Endothelial cell of umbilical vein (primary cell): ENCODE results near the gene PTPN14. TPM values are rescaled to one million over a fixed set of nuclear protein-coding genes. Genes with fewer than 3 reads are reported as not detected.

ENCODE experiments used
- BruUV-seq: library from RNA; stranded (reverse); fragments of 400-500 nt; replicated peaks from 2 replicates; lab custom pipeline; 2021; lab: Mats Ljungman, UMichigan
- CTCF ChIA-PET: fragments of 300-600, 350-600 bp; sonication (Branson Sonifier 250); formaldehyde crosslinking; loops from one replicate; lab custom pipeline; 2021; ENCODE audit warnings: antibody characterized with exemption, inconsistent platforms; lab: Charles Lee
- POLR2A ChIA-PET: fragments of 300-600, 350-600 bp; sonication (Branson Sonifier 250); formaldehyde crosslinking; loops from one replicate; lab custom pipeline; 2021; ENCODE audit warnings: antibody characterized with exemption, inconsistent platforms; lab: Charles Lee
- DNase-seq: peaks from one replicate; pipeline ENCODE4 v3.0.0-alpha.2; 2011; ENCODE audit warnings: low read depth, low spot score
- FAIRE-seq: peaks from 2 replicates; lab custom pipeline; 2011; peaks lifted over from hg19 to GRCh38; lab: Jason Lieb, UNC
- H2AFZ ChIP-seq: 2 replicates; pipeline ENCODE4 v1.6.0; 2012; ENCODE audit warnings: low read depth, low read length, control low read depth, inconsistent platforms
- H3K27ac ChIP-seq: 2 replicates; pipeline ENCODE4 v1.5.1; 2011; ENCODE audit warnings: low read depth, mild to moderate bottlenecking, control low read depth, low read length, moderate library complexity; ENCODE audit not compliant: insufficient read depth
- H3K27me3 ChIP-seq, 2 experiments: 2 replicates each; pipeline versions ENCODE4 v1.6.0 to v1.6.1; 2011; ENCODE audit warnings: low read length in 2 of 2, mixed read lengths in 1 of 2; ENCODE audit not compliant: control insufficient read depth in 2 of 2, insufficient read depth in 2 of 2
- H3K36me3 ChIP-seq, 2 experiments: 2 replicates in 1 of 2; 3 replicates in 1 of 2; pipeline ENCODE4 v1.5.1; 2011; ENCODE audit warnings: low read length in 2 of 2, mild to moderate bottlenecking in 1 of 2, moderate library complexity in 1 of 2; ENCODE audit not compliant: control insufficient read depth in 2 of 2, insufficient read depth in 2 of 2; ENCODE audit errors: extremely low read depth in 1 of 2
- H3K4me1 ChIP-seq: 3 replicates; pipeline ENCODE4 v1.5.1; 2011; ENCODE audit warnings: mild to moderate bottlenecking, low read length; ENCODE audit not compliant: control insufficient read depth, insufficient read depth; ENCODE audit errors: extremely low read depth
- H3K4me2 ChIP-seq: 2 replicates; pipeline ENCODE4 v1.6.1; 2011; ENCODE audit warnings: low read length, control low read depth, mixed read lengths; ENCODE audit not compliant: insufficient read depth
- H3K4me3 ChIP-seq, 3 experiments: fragments of 200-600 bp in 1 of 3; sonication (generic), shearing (Covaris generic) in 1 of 3; replicated peaks in 1 of 3; 2 replicates each; pipeline ENCODE4 v1.5.1; 2011 to 2016; ENCODE audit warnings: control low read depth in 3 of 3, low read length in 3 of 3, mild to moderate bottlenecking in 2 of 3, inconsistent platforms in 1 of 3, low read depth in 1 of 3, moderate library complexity in 1 of 3; ENCODE audit not compliant: insufficient read depth in 1 of 3
- H3K79me2 ChIP-seq: 2 replicates; pipeline ENCODE4 v1.6.0; 2012; ENCODE audit warnings: low read length, inconsistent platforms; ENCODE audit not compliant: control insufficient read depth, insufficient read depth
- H3K9ac ChIP-seq: replicated peaks from 2 replicates; pipeline ENCODE3; 2011; ENCODE audit warnings: low read length, control low read depth; ENCODE audit not compliant: insufficient read depth; ENCODE audit errors: extremely low read depth
- H3K9me1 ChIP-seq: replicated peaks from 3 replicates; pipeline ENCODE4 v1.6.0; 2011; ENCODE audit warnings: mild to moderate bottlenecking, low read length; ENCODE audit not compliant: control insufficient read depth, insufficient read depth; ENCODE audit errors: extremely low read depth
- H3K9me3 ChIP-seq: replicated peaks from 2 replicates; pipeline ENCODE4 v1.5.1; 2012; ENCODE audit warnings: low read length, inconsistent platforms; ENCODE audit not compliant: control insufficient read depth, insufficient read depth
- H4K20me1 ChIP-seq: replicated peaks from 2 replicates; pipeline ENCODE3; 2011; ENCODE audit warnings: mild to moderate bottlenecking, low read length; ENCODE audit not compliant: control insufficient read depth, insufficient read depth; ENCODE audit errors: extremely low read depth
- CTCF ChIP-seq, 2 donors: IDR thresholded peaks; 1 replicate in 1 of 2; 2 replicates in 1 of 2; pipeline ENCODE4 v1.5.1; 2011; ENCODE audit warnings: low read length in 2 of 2, mild to moderate bottlenecking in 2 of 2, moderate library complexity in 2 of 2, control low read depth in 1 of 2, inconsistent platforms in 1 of 2, low read depth in 1 of 2; ENCODE audit not compliant: insufficient read depth in 1 of 2; ENCODE audit errors: extremely low read depth in 1 of 2
- EZH2 ChIP-seq: IDR thresholded peaks from 2 replicates; pipeline ENCODE4 v1.6.1; 2012; ENCODE audit warnings: borderline replicate concordance, low read depth, mild to moderate bottlenecking, moderate library complexity, low read length, inconsistent platforms; ENCODE audit not compliant: severe bottlenecking
- FOS ChIP-seq: IDR thresholded peaks from 2 replicates; pipeline ENCODE4 v1.6.1; 2011; ENCODE audit warnings: mild to moderate bottlenecking, low read length, moderate library complexity, borderline replicate concordance; ENCODE audit not compliant: insufficient read depth
- GATA2 ChIP-seq: IDR thresholded peaks from 2 replicates; pipeline ENCODE4 v1.7.0; 2011; ENCODE audit warnings: low read depth, mild to moderate bottlenecking, moderate library complexity, mixed read lengths, low read length; ENCODE audit not compliant: insufficient read length, insufficient read depth
- JUN ChIP-seq: IDR thresholded peaks from 2 replicates; pipeline ENCODE4 v1.6.1; 2011; ENCODE audit warnings: borderline replicate concordance, low read depth; ENCODE audit not compliant: insufficient read length, insufficient read depth
- MAX ChIP-seq: IDR thresholded peaks from 2 replicates; pipeline ENCODE4 v1.6.1; 2011; ENCODE audit not compliant: insufficient read depth, insufficient read length
- MYC ChIP-seq: IDR thresholded peaks from one replicate; pipeline ENCODE4 v1.6.1; 2011; ENCODE audit warnings: mild to moderate bottlenecking, low read depth, low read length
- POLR2A ChIP-seq: IDR thresholded peaks from 2 replicates; pipeline ENCODE4 v1.6.1; 2012; ENCODE audit warnings: low read depth, mild to moderate bottlenecking, control low read depth, low read length
- POLR2AphosphoS5 ChIP-seq: IDR thresholded peaks from 2 replicates; pipeline ENCODE4 v1.6.1; 2012; ENCODE audit warnings: low read depth, mild to moderate bottlenecking, control low read depth, low read length, moderate library complexity; ENCODE audit not compliant: insufficient read depth
- dilution Hi-C: fragments of 300-500 bp; cut with MboI; formaldehyde crosslinking; loops from one replicate; pipeline ENCODE4 v1.15.0; 2019; ENCODE audit warnings: low sequenced_read_pairs; ENCODE audit not compliant: extremely low pct_ligation_motif_present
- intact Hi-C: fragments of 100-400 bp; cut with micrococcal nuclease; formaldehyde crosslinking; loops from one replicate; pipeline ENCODE4 v1.10.0; 2022
- polyA plus RNA-seq, 4 experiments: library from polyadenylated mRNA; depleted of rRNA in 3 of 4; stranded (reverse) in 3 of 4; unstranded in 1 of 4; fragments of >200 nt; gene quantifications; 2 replicates each; pipeline versions ENCODE4 v1.2.1 to v1.2.3, GENCODE V29; 2011 to 2012; ENCODE audit warnings: missing spikeins in 1 of 4
- total RNA-seq: library from RNA; stranded (reverse); gene quantifications from 2 replicates; pipeline ENCODE4 v1.2.3, GENCODE V29; 2021

The PTPN14 gene
- total and polyA plus RNA-seq, 2 donors (not counting 3 experiments of a cell fraction or from before 2014, with no cell fraction given): 18.5 to 93.0 TPM

GRCh38 chr1:214548988-214549387, 2.4 kb downstream of the PTPN14 start:
- peaks cover 62% of the 10 kb centered on the region for H3K4me1 ChIP-seq
- H3K9ac ChIP-seq: peak overlapping the region; percentile 81
- H3K4me3 ChIP-seq: peak overlapping the region in 2 of 3 experiments; percentile 73 to 88
- H3K79me2 ChIP-seq: peaks cover 70% of the 10 kb centered on the region
- peak overlapping the region; percentile 94 for H3K4me2 ChIP-seq
- peak; percentile 70 for DNase-seq
- no peak for TF ChIP-seq FOS
- peak; percentile 16 for TF ChIP-seq GATA2
- peak; percentile 25 for TF ChIP-seq POLR2A
- TF ChIP-seq POLR2AphosphoS5: peak; percentile 54
- H3K9me3 ChIP-seq: no peaks in the 10 kb centered on the region
- H2AFZ ChIP-seq: no peak overlapping the region
- peak; percentile 70 for FAIRE-seq
- H3K9me1 ChIP-seq: no peaks in the 10 kb centered on the region
- POLR2A ChIA-PET: interaction anchor here (0.5 to 2.4 kb wide), 2 partner anchors 123 to 145 kb away, joined by 9 to 10 read pairs; no protein-coding TSS in a partner anchor
- dilution Hi-C loops (loop anchor here (10.0 kb wide), 1 partner anchor 74 kb away; no protein-coding TSS in a partner anchor), intact Hi-C loops (no loop called here)
- no TSS peak for BruUV-seq
- H4K20me1 ChIP-seq: peaks cover 4% of the 10 kb centered on the region
- H3K36me3 ChIP-seq: no peaks in the 10 kb centered on the region
- CTCF ChIA-PET: interaction anchor here (0.9 to 12.4 kb wide), 13 partner anchors 10 to 218 kb away, joined by 3 to 171 read pairs (median 3); no protein-coding TSS in a partner anchor
- peak overlapping the region; percentile 1 for H3K27ac ChIP-seq
- H3K27me3 ChIP-seq: no peaks in the 10 kb centered on the region

GRCh38 chr1:214548271-214548670, 3.1 kb downstream of the PTPN14 start:
- FAIRE-seq (no peak), DNase-seq (no peak)
- intact Hi-C loops (no loop called here), dilution Hi-C loops (loop anchor here (10.0 kb wide), 1 partner anchor 73 kb away; no protein-coding TSS in a partner anchor)
- TF ChIP-seq EZH2: no peak
- TF ChIP-seq MYC: no peak
- no peak for TF ChIP-seq POLR2AphosphoS5
- no peak for TF ChIP-seq MAX
- TF ChIP-seq FOS: no peak
- no peak for TF ChIP-seq GATA2
- no peak for TF ChIP-seq CTCF (IDR thresholded peaks at IDR 0.05; ENCODE audit: extremely low read depth in 1 of 2, insufficient read depth in 1 of 2, low read depth in 1 of 2, low read length in 2 of 2)
- no peak for TF ChIP-seq JUN
- no peak for TF ChIP-seq POLR2A
- H2AFZ ChIP-seq: no peak overlapping the region
- ChIA-PET CTCF (interaction anchor here (0.9 to 12.4 kb wide), 6 partner anchors 10 to 160 kb away, joined by 3 to 171 read pairs (median 6); no protein-coding TSS in a partner anchor), POLR2A (interaction anchor here (2.4 kb wide), 1 partner anchor 144 kb away, joined by 10 read pairs; no protein-coding TSS in a partner anchor)
- H3K36me3 ChIP-seq: no peaks in the 10 kb centered on the region
- H3K27me3 ChIP-seq: no peaks in the 10 kb centered on the region
- H3K27ac ChIP-seq: no peak overlapping the region
- peak overlapping the region in 1 of 3 experiments; percentile 88 for H3K4me3 ChIP-seq
- H4K20me1 ChIP-seq: peaks cover 4% of the 10 kb centered on the region
- peaks cover 78% of the 10 kb centered on the region for H3K79me2 ChIP-seq
- H3K9me3 ChIP-seq: no peaks in the 10 kb centered on the region
- peak overlapping the region; percentile 94 for H3K4me2 ChIP-seq
- H3K9ac ChIP-seq: no peak overlapping the region
- H3K4me1 ChIP-seq: peaks cover 58% of the 10 kb centered on the region
- H3K9me1 ChIP-seq: no peaks in the 10 kb centered on the region
- BruUV-seq: no TSS peak
